SJCRH30 (cell line): ENCODE results near the gene TRAPPC6A. TPM values are rescaled to one million over a fixed set of nuclear protein-coding genes. Genes with fewer than 3 reads are reported as not detected.

Experiments used
- DNase-seq, 2 experiments: peaks; one replicate each; pipeline ENCODE4 v3.0.0-alpha.2; 2015 to 2020
- H3K27ac ChIP-seq: fragments of 250-450 bp; sonication (Bioruptor Pico); 2 replicates; pipeline ENCODE4 v1.5.1; 2020; ENCODE audit warnings: mild to moderate bottlenecking, moderate library complexity
- H3K27me3 ChIP-seq: fragments of 250-450 bp; sonication (Bioruptor Pico); 2 replicates; pipeline ENCODE4 v1.5.1; 2020; ENCODE audit warnings: mild to moderate bottlenecking, moderate library complexity
- H3K36me3 ChIP-seq: fragments of 250-450 bp; sonication (Bioruptor Pico); 2 replicates; pipeline ENCODE4 v1.5.1; 2020; ENCODE audit warnings: mild to moderate bottlenecking, moderate library complexity
- H3K4me1 ChIP-seq: fragments of 250-450 bp; sonication (Bioruptor Pico); 2 replicates; pipeline ENCODE4 v1.5.1; 2020; ENCODE audit warnings: mild to moderate bottlenecking, moderate library complexity
- H3K4me3 ChIP-seq: fragments of 250-450 bp; sonication (Bioruptor Pico); 2 replicates; pipeline ENCODE4 v1.5.1; 2020; ENCODE audit warnings: mild to moderate bottlenecking, moderate library complexity
- H3K9me3 ChIP-seq: fragments of 250-450 bp; sonication (Bioruptor Pico); replicated peaks from 2 replicates; pipeline ENCODE4 v1.5.1; 2020; ENCODE audit warnings: mild to moderate bottlenecking, moderate library complexity
- total RNA-seq: library from RNA; depleted of rRNA; stranded (reverse); fragments of >200 nt; shearing (Covaris generic); gene quantifications from 2 replicates; pipeline ENCODE4 v1.2.3, GENCODE V29; 2014; rRNA removed

The TRAPPC6A gene
- 3.0 and 4.7 TPM in 2 replicates for total RNA-seq

- Histone ChIP-seq H3K9me3 (no peaks in the 10 kb centered on the region), H3K27ac (peak within 1 kb of the TSS; percentile 37), H3K36me3 (no peaks in the 10 kb centered on the region), H3K27me3 (no peaks in the 10 kb centered on the region), H3K4me1 (no peaks in the 10 kb centered on the region), H3K4me3 (peak within 1 kb of the TSS; percentile 77)
- DNase-seq, result peak in 1 of 2 experiments; percentile 36
Observed at GRCh38 chr19:45177817-45178261, at the start of gene TRAPPC6A. Gene TRAPPC6A (minus strand): TSS chr19:45178237. CDS start chr19:45178218, 19 bp downstream.

DNA sequence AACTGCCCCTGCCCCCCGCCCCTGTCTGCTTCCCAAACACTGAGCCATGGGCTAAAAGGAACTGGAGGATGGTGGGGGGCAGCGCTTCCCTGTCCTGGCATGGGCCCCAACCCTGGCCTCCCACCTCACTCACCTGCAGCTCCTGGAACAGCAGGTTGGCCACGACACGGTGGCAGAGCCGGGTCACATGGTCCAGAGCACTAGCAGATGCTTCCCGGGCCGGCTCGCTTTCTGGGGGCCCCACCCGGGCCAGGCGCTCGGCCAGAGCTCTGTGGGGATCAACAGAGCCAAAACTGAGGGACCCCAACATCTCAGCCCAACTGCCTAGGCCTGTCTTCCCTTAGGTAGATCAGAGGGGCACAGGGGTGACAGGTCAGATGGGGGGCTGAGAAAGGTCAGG lies 46.6 kb upstream of the TRAPPC6A start:
- H3K36me3 ChIP-seq, result no peaks in the 10 kb centered on the region
- no peak for DNase-seq
- H3K27me3 ChIP-seq, result peaks cover 7% of the 10 kb centered on the region; the same call in 1 of the 2 replicates

GRCh38 chr19:45223879-45224278 lies 45.8 kb upstream of the TRAPPC6A start:
- no peak for DNase-seq
- H3K4me3 ChIP-seq, result no peak overlapping the region
- H3K27me3 ChIP-seq, result peaks cover 9% of the 10 kb centered on the region
- no peak overlapping the region for H3K27ac ChIP-seq
- no peaks in the 10 kb centered on the region for H3K36me3 ChIP-seq
- H3K9me3 ChIP-seq, result no peaks in the 10 kb centered on the region
- H3K4me1 ChIP-seq, result no peaks in the 10 kb centered on the region

More for the DNA sequence above, 46.6 kb upstream of the TRAPPC6A start:
- Histone ChIP-seq H3K4me1 (no peaks in the 10 kb centered on the region), H3K9me3 (no peaks in the 10 kb centered on the region), H3K4me3 (no peak overlapping the region), H3K27ac (no peak overlapping the region)

- Histone ChIP-seq H3K4me1 (no peaks in the 10 kb centered on the region), H3K9me3 (no peaks in the 10 kb centered on the region), H3K27ac (no peak overlapping the region), H3K36me3 (no peaks in the 10 kb centered on the region), H3K27me3 (peaks cover 14% of the 10 kb centered on the region), H3K4me3 (no peak overlapping the region)
- no peak for DNase-seq
Observed at GRCh38 chr19:45222724-45223123, 44.7 kb upstream of the TRAPPC6A start.

GRCh38 chr19:45218911-45219743 lies 41.1 kb upstream of the TRAPPC6A start:
- Histone ChIP-seq H3K27me3 (peaks cover 34% of the 10 kb centered on the region), H3K4me3 (no peak overlapping the region)

DNA sequence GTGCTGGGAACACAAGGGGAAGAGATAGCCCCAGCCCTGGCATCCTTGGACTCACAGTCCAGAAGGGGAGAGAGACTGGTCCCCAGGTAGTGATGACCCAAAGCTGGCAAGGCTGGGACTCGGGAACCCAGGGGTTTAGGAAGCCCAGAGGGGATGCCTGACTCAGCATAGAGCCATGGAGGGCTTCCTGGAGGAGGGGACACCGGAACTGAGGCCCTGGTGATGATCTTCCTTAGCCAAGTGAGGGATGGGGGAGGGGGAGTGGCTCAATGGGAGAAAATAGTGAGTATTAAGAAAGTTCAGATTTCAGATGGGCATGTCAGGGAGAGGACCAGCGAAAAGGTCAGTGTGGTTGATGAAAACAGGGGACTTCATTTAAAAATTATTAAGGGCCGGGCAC lies 40.4 kb upstream of the TRAPPC6A start:
- no peaks in the 10 kb centered on the region for H3K9me3 ChIP-seq
- H3K27me3 ChIP-seq, result peaks cover 34% of the 10 kb centered on the region
- H3K4me3 ChIP-seq, result no peak overlapping the region
- no peaks in the 10 kb centered on the region for H3K36me3 ChIP-seq
- no peak for DNase-seq
- H3K27ac ChIP-seq, result no peak overlapping the region
- H3K4me1 ChIP-seq, result no peaks in the 10 kb centered on the region

More at GRCh38 chr19:45218911-45219743, 41.1 kb upstream of the TRAPPC6A start:
- Histone ChIP-seq H3K27ac (no peak overlapping the region), H3K4me1 (no peaks in the 10 kb centered on the region), H3K36me3 (no peaks in the 10 kb centered on the region), H3K9me3 (no peaks in the 10 kb centered on the region)
- no peak for DNase-seq

- H3K9me3 ChIP-seq, result no peaks in the 10 kb centered on the region
- peaks cover 34% of the 10 kb centered on the region for H3K27me3 ChIP-seq
- H3K27ac ChIP-seq, result no peak overlapping the region
- H3K4me1 ChIP-seq, result no peaks in the 10 kb centered on the region
- no peak overlapping the region for H3K4me3 ChIP-seq
- no peaks in the 10 kb centered on the region for H3K36me3 ChIP-seq
- no peak for DNase-seq
Observed at GRCh38 chr19:45217957-45218334, 39.9 kb upstream of the TRAPPC6A start.

GRCh38 chr19:45217193-45217956 lies 39.3 kb upstream of the TRAPPC6A start:
- no peaks in the 10 kb centered on the region for H3K36me3 ChIP-seq
- DNase-seq, result no peak
- H3K9me3 ChIP-seq, result no peaks in the 10 kb centered on the region
- H3K27me3 ChIP-seq, result peaks cover 34% of the 10 kb centered on the region
- no peak overlapping the region for H3K4me3 ChIP-seq
- no peaks in the 10 kb centered on the region for H3K4me1 ChIP-seq
- H3K27ac ChIP-seq, result no peak overlapping the region

GRCh38 chr19:45216667-45217066 lies 38.6 kb upstream of the TRAPPC6A start:
- no peaks in the 10 kb centered on the region for H3K4me1 ChIP-seq
- no peak for DNase-seq
- H3K36me3 ChIP-seq, result no peaks in the 10 kb centered on the region
- no peak overlapping the region for H3K27ac ChIP-seq
- peaks cover 40% of the 10 kb centered on the region for H3K27me3 ChIP-seq
- H3K4me3 ChIP-seq, result no peak overlapping the region
- H3K9me3 ChIP-seq, result no peaks in the 10 kb centered on the region

DNA sequence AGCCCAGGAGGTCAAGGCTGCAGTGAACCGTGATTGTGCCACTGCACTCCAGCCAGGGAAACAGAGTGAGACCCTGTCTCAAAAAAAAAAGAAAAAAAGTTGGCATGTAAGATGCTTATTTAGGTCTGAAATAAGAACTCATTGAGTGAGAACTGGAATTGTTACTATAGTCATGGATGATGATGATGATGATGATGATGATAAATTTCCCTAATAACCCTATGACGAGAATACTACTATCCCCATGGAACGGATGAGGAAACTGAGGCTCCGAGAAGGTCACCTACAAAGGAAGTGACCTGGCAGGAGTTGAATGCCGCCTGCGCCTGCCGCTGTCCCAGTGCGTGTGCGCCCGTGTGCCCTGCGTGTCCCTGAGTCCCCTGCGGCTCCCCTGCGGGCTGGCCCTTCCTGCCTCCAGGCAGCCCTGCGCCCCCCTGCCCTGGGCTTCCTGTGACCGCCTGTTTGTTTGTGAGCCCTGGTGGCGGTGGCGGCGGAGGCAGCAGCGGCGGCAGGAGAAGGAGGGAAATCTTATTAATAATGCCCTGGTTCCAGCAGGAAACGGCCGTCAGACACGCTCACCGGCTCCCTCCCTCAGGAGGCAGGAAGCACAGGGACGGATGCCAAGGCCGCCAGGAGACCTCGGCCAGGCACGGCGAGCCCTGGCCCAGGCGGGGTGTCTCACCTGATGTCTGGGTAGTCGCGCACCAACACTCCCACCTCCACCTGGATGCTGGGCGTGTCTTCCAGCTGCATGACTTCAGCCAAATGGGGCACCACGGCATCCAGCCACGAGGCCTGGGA lies 37.6 kb upstream of the TRAPPC6A start:
- H3K27ac ChIP-seq, result no peak overlapping the region
- H3K9me3 ChIP-seq, result no peaks in the 10 kb centered on the region
- no peaks in the 10 kb centered on the region for H3K4me1 ChIP-seq
- no peak overlapping the region for H3K4me3 ChIP-seq
- no peaks in the 10 kb centered on the region for H3K36me3 ChIP-seq
- no peak for DNase-seq
- H3K27me3 ChIP-seq, result peaks cover 40% of the 10 kb centered on the region

- no peaks in the 10 kb centered on the region for H3K36me3 ChIP-seq
- H3K4me3 ChIP-seq, result no peak overlapping the region
- no peaks in the 10 kb centered on the region for H3K4me1 ChIP-seq
- H3K27me3 ChIP-seq, result peaks cover 26% of the 10 kb centered on the region
- no peak overlapping the region for H3K27ac ChIP-seq
- no peaks in the 10 kb centered on the region for H3K9me3 ChIP-seq
- no peak for DNase-seq
Observed at GRCh38 chr19:45213031-45213430, 35.0 kb upstream of the TRAPPC6A start.

DNA sequence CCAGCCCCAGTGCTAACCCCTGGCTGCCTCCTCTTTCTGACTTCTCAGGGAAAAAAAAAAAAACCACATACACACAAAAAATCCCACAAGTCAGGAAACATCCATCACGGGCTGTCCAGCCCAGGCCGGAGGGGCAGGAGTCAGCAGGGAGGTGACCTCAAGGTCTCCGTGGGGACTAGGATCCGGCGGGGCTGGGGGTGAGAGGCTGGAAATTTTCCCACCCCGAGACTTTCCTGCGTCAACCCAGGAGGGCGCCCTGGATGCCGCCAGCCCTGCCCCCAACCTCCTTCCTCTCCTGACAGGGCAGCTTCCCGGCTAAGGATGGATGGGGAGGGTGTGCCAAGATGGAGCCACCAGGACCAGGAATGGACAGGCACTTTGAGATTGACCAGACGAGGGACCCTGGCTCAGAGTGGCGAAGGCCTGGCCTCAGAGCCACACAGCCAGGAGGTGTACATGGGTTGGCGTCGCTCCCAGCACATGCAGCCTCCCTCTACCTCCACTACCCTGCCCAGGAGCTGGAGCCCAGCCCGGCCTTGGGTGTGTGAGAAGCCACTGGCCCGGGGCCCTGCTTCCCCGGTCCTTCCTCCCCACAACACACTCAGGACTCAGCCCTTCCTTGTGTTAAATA lies 33.8 kb upstream of the TRAPPC6A start:
- H3K9me3 ChIP-seq, result no peaks in the 10 kb centered on the region
- peaks cover 23% of the 10 kb centered on the region for H3K27me3 ChIP-seq
- no peak overlapping the region for H3K4me3 ChIP-seq
- no peaks in the 10 kb centered on the region for H3K4me1 ChIP-seq
- H3K27ac ChIP-seq, result no peak overlapping the region
- DNase-seq, result no peak
- no peaks in the 10 kb centered on the region for H3K36me3 ChIP-seq

DNA sequence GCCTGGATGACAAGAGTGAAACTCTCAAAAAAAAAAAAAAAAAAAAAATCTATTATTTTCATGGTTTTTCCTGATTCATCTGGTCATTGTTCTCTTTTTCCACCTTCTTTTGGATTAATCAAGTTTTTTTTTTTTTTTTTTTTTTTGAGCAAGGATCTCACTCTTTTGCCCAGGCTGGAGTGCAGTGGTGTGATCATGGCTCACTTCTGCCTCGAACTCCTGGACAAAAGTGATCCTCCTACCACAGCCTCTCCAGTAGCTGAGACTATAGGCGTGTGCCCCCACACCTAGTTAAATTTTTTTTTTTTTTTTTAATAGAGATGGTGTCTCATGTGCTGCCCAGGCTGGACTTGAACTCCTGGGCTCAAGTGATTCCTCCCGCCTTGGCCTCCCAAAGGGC lies 28.3 kb upstream of the TRAPPC6A start:
- Histone ChIP-seq H3K4me3 (no peak overlapping the region), H3K9me3 (no peaks in the 10 kb centered on the region), H3K36me3 (no peaks in the 10 kb centered on the region), H3K4me1 (no peaks in the 10 kb centered on the region), H3K27me3 (no peaks in the 10 kb centered on the region; the same call in 1 of the 2 replicates), H3K27ac (no peak overlapping the region)
- DNase-seq, result no peak

DNA sequence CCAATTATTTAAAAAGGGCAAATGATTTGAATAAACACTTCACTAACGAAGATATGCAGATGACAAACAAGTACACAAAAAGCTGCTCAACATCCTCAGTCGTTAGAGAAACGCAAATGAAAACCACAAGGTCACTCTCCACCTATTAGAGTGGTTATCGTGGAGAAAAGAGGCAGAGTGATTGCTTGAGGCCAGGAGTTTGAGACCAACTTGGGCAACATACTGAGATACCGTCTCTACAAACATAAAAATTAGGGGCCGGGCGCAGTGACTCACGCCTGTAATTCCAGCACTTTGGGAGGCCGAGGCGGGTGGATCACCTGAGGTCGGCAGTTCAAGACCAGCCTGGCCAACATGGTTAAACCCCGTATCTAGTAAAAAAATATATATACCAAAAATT lies 27.8 kb upstream of the TRAPPC6A start:
- H3K36me3 ChIP-seq, result no peaks in the 10 kb centered on the region
- no peaks in the 10 kb centered on the region for H3K9me3 ChIP-seq
- H3K27ac ChIP-seq, result no peak overlapping the region
- no peaks in the 10 kb centered on the region; the same call in 1 of the 2 replicates for H3K27me3 ChIP-seq
- no peak overlapping the region for H3K4me3 ChIP-seq
- H3K4me1 ChIP-seq, result no peaks in the 10 kb centered on the region
- DNase-seq, result no peak
